ENCODE data around the gene KMT2D.

Gene KMT2D, protein sequence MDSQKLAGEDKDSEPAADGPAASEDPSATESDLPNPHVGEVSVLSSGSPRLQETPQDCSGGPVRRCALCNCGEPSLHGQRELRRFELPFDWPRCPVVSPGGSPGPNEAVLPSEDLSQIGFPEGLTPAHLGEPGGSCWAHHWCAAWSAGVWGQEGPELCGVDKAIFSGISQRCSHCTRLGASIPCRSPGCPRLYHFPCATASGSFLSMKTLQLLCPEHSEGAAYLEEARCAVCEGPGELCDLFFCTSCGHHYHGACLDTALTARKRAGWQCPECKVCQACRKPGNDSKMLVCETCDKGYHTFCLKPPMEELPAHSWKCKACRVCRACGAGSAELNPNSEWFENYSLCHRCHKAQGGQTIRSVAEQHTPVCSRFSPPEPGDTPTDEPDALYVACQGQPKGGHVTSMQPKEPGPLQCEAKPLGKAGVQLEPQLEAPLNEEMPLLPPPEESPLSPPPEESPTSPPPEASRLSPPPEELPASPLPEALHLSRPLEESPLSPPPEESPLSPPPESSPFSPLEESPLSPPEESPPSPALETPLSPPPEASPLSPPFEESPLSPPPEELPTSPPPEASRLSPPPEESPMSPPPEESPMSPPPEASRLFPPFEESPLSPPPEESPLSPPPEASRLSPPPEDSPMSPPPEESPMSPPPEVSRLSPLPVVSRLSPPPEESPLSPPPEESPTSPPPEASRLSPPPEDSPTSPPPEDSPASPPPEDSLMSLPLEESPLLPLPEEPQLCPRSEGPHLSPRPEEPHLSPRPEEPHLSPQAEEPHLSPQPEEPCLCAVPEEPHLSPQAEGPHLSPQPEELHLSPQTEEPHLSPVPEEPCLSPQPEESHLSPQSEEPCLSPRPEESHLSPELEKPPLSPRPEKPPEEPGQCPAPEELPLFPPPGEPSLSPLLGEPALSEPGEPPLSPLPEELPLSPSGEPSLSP (N-terminal part only)

DNA sequence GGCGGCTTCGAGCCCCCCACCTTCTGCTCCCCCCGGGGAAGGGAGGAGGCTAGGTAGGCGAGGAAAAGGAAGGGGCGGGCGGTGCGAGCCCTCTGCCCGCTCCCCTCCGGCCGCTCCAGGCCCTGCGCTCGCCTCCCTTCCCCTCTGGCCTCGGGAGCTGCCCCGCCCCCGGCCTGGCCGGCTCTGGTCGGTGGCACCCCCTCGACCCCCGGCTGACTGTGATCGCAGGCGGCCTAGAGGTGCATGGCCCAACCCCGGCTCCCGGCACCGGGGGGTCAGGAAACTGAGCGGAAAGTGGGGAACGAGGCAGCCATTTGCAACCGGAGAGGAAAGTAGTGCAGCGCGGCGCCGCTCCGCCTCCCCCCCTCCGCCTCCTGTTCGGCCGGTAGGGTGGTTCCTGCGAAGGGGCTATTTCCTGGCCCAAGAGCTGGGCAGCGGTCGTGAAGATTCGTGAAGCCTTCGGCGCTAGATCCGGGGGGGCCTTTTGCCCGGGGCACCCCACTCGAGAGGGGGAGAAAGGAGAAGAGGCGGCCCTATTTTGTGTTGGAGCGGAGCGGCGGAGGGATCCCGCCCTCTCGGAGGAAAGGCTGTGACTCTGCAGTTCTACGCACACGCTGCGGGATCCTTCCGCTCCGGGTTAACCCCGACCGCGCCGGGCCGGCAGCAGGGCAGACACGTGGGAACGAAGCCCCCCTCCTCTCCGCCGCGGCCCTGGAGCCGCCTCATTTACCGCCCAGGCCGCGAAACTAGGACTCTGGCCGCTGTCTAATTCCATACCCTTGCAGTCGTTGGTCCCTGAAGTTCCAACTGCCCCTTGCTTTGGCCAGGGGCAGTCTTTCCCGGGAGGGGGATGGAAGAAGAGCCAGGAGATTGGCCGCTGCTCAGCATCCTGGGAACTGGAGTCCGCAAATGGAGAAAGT, at the start of gene KMT2D:
Gene KMT2D, minus strand, starts transcription at position 558 of the 920 bp plus-strand sequence. CDS start 5,470 bp downstream, outside the sequence.
- DNase-seq (ENCODE audit: low spot score) = peak; percentile 91

- no peak for DNase-seq (ENCODE audit: low spot score)
Measured at GRCh38 chr12:49109641-49110463, 49.3 kb upstream of the KMT2D start.

- no peak for DNase-seq (ENCODE audit: low spot score)
Measured at GRCh38 chr12:49108958-49109404, 48.4 kb upstream of the KMT2D start.

DNA sequence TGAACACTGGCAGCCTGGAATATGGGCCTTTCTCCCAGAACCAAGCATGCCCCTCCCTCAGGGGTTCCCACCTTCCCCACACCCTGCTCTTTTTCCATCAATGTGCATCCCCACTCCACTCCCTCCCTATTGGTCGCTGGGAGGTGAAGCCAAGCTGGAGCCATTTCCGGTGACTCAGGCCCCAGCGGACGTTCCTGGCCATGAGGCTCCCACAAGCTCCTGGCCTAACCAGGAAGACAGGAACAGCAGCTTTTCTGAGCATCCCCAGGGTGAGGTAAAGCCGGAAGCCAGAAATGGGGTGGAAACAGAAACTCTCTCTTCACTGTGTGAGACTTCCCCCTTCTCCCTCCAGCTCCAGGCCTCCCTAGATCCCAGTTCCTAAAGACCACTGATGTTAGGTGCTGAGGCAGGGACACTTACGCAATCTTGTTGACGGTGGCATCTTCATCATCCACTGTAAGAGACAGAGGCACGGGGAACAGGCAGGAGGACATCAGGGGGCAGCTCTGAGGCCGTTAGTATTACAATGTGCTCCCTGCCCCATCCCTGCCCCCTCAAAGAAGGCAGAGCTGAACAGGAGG, 45.0 kb upstream of the KMT2D start:
- no peak for DNase-seq (ENCODE audit: low spot score)

DNA sequence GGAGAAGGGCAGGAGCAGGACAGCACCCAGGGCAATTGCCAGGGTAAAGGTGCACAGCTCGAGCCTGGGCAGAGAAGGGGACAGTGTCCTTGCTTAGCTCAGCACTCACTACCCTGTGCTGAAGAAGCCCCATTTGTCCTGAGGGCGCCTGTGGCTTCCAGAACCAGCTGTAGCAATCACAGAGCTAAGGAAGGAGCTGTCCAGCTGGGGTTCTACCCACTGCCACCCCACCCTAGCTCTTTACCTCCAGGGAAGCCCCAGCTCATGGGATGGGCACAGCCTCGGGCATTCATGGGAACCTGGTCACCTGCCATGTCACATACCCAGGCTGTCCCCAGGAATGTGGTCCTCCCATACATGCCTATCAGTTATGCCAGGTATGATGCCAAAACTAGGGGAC, 44.2 kb upstream of the KMT2D start:
- DNase-seq (ENCODE audit: low spot score) = no peak

GRCh38 chr12:49100380-49100779, 39.8 kb upstream of the KMT2D start:
- no peak for DNase-seq (ENCODE audit: low spot score)

GRCh38 chr12:49098703-49099102, 38.1 kb upstream of the KMT2D start:
- no peak for DNase-seq (ENCODE audit: low spot score)

DNA sequence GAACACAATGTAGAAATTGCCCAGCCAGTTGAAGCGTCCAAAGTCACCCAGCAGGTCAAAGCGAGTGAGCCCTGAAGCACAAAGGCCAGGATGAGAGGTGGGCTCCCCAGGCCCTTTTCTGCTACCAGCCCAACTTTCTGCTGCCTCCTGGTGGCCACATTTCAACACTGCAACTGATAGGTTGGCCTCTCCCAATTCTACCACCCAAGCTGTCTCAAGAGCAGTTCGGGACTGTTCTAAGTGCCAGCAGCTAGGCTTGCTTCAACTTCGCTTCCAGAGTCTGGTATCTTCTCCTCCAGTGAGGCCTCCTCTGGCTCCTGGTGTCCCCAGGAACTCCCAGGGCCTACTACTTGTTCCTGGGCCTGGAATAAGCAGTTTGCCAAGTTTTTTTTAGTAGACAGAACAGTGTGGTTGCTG, 37.4 kb upstream of the KMT2D start:
- peak; percentile 67 for DNase-seq (ENCODE audit: low spot score)

- no peak for DNase-seq (ENCODE audit: low spot score)
Measured at GRCh38 chr12:49097381-49097780, 36.8 kb upstream of the KMT2D start.

GRCh38 chr12:49094975-49095365, 34.4 kb upstream of the KMT2D start:
- DNase-seq (ENCODE audit: low spot score) = no peak

DNA sequence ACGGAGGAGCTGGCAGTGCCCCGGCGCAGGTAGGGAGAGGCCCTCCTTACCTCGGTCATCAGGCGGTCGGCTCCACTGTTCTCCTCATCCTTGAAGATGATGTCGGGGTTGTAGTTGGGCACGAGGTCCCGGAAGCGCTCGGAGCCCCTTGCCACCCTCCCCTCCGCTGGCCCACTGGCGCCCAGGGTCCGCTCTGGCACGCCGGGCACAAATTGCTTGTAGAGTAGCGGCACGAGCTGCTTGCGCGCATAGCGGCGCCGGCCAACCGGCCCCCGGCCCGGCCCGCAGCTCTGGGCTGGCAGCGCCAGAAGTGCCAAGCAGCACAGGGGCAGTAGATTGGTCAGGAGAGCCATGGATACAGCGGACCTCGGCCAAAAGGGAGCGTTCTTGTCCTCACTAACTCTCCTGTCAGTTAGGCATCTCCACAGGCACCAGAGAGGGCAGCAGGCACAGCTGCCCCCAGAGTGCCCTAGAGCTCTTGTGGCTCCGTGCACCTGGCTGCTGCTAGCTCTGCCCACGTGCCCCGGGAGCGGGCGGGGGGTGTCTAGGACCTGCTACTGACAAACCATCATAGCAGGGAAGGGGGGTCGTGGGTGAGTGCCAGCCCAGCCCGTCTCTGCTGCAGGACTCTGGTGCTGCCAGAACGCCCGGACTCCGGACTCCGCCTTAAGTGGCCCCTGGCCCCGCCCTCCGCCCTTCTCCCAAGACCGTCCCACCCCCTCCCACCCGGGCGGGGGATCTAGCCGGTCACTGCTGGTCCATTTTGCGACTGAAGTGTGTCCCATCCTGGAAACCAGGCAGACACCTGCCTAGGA, 33.8 kb upstream of the KMT2D start, which contains the start of gene DHH:
Gene DHH, minus strand, starts transcription at position 642 of the 815 bp plus-strand sequence. Its CDS starts 289 bp downstream, at position 353.
- DNase-seq (ENCODE audit: low spot score) = no peak

- DNase-seq (ENCODE audit: low spot score) = no peak
Measured at GRCh38 chr12:49093792-49094159, 33.2 kb upstream of the KMT2D start.

DNA sequence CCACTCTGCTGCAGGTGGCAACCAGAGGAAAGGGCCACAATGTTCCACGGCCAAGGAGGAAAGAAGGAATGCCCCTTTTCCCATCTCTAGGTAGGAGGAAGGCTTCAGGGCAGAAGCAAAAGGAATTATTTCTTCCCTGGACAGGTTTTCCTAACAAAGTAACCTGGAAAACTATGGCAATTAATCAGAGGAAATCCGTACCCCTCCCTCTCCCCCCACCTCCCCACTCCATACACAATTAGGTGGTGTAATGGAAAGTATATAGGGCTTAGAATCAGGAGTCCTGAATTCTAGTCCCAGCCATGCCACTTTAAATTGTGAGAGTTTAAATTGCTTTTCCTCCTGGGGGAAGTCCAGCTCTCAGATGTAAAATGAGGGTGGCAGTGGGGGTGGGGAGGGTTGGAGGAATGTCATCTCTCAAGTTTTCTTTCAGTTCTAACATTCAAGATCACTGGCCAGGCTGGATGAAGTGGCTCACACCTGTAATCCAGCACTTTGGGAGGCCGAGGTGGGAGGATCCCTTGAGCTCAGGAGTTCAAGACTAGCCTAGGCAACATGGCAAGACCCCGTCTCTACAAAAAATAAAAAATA, 32.3 kb upstream of the KMT2D start:
- DNase-seq (ENCODE audit: low spot score) = no peak

GRCh38 chr12:49092086-49092815, 31.7 kb upstream of the KMT2D start:
- DNase-seq (ENCODE audit: low spot score) = peak; percentile 64

- no peak for DNase-seq (ENCODE audit: low spot score)
Measured at GRCh38 chr12:49091836-49092085, 31.2 kb upstream of the KMT2D start.

GRCh38 chr12:49091056-49091835, 30.7 kb upstream of the KMT2D start:
- no peak for DNase-seq (ENCODE audit: low spot score)

DNA sequence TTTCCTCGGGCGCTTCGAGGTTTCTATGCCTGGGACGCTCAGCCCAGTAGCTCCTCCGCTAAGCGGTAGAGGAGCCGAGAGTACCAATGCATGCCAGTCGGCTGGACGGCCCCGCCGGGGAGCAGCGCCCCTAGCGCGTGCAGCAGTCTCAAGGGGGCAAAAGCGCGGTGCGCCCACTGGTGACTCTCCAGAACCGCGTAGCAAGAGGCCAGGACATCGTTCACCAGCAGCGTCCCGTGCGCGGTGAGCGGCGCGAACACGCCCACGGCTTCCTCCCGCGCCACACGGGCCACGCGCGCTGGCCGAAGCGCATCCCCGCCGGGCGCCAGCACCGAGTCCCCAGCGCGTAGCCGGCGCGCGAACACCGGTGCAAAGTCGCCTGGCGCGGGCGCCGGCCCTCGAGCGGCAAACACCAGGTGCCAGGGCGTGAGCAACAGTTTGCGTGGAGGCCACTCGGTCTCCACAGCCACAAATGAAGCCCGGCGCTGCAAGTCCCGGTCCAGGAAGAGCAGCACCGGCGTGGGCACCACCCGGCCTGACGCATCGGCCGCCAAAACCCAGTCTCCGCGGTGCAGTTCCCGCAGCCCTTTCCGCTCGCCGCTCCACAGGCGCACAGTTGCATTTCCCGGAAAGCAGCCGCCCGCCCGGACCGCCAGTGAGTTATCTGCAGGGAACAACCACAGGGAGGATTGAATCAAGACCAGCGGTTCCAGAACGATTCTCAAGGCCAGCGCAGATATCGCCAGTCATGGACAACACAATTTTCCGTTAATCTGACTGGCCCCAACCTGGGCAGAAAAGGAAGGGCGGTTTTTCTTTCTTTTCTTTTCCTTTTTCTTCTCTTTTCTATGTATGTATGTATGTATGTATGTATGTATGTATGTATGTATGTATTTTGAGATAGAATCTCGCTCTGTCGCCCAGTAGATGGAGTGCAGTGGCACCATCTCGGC, 29.5 kb upstream of the KMT2D start:
- peak; percentile 37 for DNase-seq (ENCODE audit: low spot score)
